SU-DHL-6 (cell line): ENCODE measurements around the gene TGOLN2.

ENCODE experiments used
- EZH2phosphoT487 ChIP-seq: fragments of 200-600 bp; sonication (generic), shearing (Covaris generic); conservative IDR thresholded peaks from 2 replicates; pipeline ENCODE4 v1.6.1; 2018; ENCODE audit warnings: mild to moderate bottlenecking, antibody characterized with exemption, low read length, moderate library complexity, mixed read lengths
- TF ChIP-seq, protein P1 (sequence below): fragments of 200-600 bp; sonication (generic); IDR thresholded peaks from one replicate; pipeline ENCODE4 v1.5.1; 2017; ENCODE audit warnings: antibody characterized with exemption, mild to moderate bottlenecking, low read length, moderate library complexity; ENCODE audit not compliant: insufficient read depth, poor library complexity, severe bottlenecking

DNA sequence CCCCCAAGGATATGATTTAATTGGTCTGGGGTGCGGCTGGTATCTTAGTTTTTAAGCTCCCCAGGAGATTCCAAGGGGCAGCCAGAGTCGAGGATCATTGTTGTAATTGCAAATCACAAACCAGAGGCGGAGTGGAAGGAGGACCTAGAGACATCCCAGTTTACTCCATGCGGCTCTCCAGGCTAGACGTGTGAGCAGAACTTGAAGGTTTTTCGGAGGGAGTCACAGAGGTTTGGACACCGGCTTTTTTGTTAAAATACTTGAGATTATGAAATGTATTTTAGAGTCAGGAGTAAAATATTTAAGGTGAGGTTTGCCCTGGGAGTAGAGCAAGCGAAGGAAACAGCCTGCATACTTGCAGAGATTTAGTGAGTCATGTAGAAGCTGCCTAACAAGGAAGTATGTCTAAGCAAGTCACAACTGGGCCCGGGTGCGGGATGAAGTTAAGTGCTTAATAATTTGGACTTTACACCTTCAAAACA, 39.5 kb downstream of the TGOLN2 start:
- TF ChIP-seq, protein P1, sequence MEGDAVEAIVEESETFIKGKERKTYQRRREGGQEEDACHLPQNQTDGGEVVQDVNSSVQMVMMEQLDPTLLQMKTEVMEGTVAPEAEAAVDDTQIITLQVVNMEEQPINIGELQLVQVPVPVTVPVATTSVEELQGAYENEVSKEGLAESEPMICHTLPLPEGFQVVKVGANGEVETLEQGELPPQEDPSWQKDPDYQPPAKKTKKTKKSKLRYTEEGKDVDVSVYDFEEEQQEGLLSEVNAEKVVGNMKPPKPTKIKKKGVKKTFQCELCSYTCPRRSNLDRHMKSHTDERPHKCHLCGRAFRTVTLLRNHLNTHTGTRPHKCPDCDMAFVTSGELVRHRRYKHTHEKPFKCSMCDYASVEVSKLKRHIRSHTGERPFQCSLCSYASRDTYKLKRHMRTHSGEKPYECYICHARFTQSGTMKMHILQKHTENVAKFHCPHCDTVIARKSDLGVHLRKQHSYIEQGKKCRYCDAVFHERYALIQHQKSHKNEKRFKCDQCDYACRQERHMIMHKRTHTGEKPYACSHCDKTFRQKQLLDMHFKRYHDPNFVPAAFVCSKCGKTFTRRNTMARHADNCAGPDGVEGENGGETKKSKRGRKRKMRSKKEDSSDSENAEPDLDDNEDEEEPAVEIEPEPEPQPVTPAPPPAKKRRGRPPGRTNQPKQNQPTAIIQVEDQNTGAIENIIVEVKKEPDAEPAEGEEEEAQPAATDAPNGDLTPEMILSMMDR = no peak
- no peak for TF ChIP-seq EZH2phosphoT487
